GM19438 (cell line): ENCODE data around the gene CDC34.

Experiments used
- ATAC-seq: cut with Tn5 transposase; IDR thresholded peaks from one replicate; pipeline ENCODE4 v1.9.1; 2021; ENCODE audit warnings: low read depth; ENCODE audit not compliant: unreplicated experiment

The CDC34 gene

DNA sequence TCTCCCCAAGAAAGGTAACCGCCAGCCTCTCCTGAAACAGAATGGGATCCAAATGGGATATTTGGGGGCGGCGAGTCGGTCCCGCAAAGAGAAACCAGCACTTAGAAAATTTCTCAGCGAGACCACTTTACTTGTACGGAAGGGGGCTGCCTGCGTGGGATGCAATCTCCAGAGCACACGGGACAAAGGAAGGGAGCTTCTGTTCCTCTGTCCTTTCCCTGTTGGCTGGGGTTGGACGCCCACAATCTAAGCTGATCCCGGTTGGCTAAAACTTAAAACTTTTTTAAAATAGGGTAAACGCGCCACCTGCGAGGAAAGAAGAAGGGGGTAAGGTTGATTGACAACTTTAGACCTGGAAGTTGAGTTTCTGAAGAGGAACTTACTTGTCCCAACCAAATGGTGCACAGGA is 40.0 kb downstream of the CDC34 start:
- no peak for ATAC-seq

DNA sequence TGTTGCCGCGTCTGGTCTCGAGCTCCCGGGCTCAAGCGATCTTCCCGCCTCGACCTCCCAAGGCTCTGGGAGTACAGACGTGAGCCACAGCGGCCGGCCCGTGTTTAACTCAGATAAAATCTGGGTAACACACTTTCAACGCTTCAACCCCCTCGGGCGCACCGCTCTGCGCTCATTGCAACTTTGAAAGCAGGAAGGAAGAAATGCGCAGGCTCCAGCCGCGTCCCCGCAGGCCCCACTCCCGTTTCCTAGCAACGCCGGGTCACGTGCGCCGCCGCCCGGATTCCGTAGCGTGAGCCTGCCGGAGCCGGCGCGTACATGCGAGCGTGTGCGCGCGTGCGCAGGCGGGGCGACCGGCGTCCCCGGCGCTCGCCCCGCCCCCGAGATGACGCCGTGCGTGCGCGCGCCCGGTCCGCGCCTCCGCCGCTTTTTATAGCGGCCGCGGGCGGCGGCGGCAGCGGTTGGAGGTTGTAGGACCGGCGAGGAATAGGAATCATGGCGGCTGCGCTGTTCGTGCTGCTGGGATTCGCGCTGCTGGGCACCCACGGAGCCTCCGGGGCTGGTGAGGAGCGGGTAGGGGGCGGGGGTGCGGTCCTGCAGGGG is 40.7 kb downstream of the CDC34 start, which contains the start of gene BSG:
Gene BSG (plus strand): TSS at position 457 of the 603 bp plus-strand sequence. CDS start 39 bp downstream, at position 496.
- ATAC-seq: peak; percentile 63

- no peak for ATAC-seq
These were observed 41.4 kb downstream of the CDC34 start for GRCh38 chr19:572743-573518.

DNA sequence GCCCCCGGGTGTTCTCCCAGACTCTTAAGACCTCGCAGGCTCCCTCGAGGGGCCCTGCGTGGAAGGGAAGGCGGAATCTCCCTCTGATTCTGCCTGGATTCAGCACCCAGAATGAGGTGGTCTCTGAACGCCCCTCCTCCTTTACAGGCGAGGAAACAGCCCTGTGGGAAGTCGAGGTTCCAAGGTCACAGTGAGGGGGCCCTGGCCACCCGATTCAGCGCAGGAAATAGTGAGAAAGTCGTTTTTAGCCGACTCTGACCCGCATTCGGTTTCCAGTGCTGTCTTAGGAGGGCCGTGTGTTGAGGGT is 41.9 kb downstream of the CDC34 start:
- ATAC-seq: no peak

- no peak for ATAC-seq
These were observed 43.3 kb downstream of the CDC34 start for GRCh38 chr19:574658-575526.

DNA sequence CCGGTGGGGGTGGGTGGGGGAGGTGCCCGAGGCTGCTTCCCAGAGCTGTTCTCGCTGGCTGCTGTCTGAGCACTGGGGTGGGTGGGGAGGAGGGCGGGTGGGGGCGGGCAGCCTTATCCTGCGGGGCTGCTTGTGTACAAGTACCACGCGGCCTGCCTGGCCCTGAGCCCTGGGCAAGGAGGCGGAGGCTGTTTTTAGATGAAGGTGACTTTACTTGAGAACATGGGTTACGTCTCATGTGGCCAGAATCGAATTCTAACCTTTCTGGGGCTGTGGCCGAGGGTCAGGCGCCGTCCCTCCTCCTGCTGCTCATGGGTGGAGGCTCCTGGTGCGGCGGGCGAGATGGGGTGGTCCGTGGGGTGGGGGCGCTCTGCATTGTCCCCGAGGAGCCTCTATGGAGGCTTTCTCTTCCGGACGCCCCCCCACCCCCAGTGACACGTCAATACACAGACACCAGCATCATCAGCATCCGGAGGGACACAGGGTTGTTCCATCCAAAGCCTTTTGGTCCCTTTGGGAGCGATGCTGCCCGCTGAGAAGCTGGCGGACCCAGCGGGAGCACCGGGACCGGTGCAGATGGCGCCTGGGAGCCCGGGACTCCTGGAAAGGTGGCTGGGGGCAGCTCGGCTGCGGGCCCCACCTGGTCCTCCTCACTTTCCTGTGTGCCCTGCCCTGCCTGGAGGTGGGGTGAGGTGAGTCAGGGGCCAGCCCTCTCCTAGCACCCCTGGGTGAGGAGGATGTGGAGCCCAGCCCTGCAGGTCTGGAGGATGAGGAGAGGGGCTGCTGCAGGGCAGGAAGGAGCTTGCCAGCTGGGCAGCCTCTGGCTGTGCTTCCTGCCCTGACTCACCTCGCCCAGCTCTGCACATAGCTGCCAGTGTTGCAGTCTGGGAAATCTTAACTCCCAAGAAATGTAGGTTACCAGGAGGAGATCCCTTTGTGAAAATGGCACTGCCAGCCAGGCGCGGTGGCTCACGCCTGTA is 44.3 kb downstream of the CDC34 start:
- no peak for ATAC-seq

GRCh38 chr19:576768-577438 is 45.3 kb downstream of the CDC34 start:
- ATAC-seq: no peak

DNA sequence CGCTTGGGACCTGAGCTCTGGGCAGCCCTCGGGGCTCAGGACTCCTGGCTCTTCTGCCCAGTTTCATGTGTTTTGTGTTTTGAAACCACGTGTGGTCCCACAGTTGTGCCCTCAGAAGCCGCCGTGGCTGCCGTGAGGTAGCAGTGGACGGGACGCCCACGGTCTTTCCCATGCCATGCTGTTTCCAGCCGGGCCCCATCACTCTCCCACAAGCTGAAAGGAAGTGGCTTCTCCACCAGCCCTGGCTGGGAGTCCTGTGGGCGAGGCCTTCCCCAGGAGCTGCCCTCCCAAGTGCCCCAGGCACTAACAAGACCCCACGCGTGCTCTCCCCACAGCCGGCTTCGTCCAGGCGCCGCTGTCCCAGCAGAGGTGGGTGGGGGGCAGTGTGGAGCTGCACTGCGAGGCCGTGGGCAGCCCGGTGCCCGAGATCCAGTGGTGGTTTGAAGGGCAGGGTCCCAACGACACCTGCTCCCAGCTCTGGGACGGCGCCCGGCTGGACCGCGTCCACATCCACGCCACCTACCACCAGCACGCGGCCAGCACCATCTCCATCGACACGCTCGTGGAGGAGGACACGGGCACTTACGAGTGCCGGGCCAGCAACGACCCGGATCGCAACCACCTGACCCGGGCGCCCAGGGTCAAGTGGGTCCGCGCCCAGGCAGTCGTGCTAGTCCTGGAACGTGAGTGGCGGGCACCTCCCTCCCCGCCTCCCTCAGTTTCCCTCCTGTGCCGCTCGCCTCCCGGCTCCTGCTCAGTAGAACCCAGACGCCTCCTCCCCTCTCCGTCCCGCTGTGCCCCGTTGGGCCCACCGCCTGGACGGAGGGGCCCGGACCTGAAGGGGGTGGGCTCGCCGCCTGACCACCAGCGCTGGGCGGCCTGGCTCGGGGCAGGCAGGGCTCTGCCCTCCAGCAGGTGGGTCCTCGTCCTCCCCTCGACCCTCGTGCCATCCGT is 46.2 kb downstream of the CDC34 start:
- ATAC-seq: no peak

DNA sequence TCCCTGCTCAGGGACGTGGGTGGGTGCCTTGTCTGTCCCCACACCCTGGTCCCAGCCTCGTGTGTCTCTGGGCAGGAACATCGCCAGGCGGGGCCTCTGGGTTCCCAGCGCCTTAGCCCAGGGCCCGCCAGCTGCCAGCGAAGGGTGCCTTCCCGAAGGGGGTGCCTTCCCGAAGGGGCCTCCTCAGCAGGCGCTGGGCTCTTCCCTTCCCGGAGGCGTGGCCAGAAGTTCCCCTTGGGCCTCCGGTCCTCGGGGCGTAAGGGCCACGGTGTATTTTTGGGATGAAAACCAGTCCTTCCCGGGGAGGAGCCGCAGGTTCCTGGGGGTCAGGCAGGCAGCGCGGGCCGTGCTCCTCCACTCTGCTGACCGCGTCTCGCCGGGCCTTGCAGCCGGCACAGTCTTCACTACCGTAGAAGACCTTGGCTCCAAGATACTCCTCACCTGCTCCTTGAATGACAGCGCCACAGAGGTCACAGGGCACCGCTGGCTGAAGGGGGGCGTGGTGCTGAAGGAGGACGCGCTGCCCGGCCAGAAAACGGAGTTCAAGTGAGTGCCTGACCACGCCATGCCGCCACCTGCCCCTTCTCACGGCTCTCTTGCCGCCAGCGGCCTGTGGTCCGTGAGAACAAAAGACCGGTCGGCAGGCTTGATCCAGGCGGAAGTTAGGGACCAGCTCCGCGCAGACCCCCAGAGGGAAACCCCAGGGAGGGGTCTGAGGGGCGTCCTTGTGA is 47.7 kb downstream of the CDC34 start:
- ATAC-seq: no peak

DNA sequence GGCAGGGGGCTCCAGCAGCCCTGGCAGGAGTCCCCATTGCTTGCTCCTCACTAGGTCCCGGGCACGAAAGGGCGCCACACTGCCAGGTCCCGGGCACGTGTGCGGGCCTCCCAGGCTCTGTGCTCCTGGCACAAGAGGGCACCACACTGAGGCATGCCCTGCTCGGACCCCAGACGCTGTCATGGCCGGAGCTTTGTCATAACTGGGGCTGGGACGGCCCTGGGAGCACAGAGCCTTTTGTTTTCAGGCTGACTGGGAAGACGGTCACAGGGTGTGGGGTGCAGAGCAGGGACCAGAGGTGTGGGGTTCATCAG is 48.2 kb downstream of the CDC34 start:
- ATAC-seq: no peak

- no peak for ATAC-seq
These were observed 48.8 kb downstream of the CDC34 start for GRCh38 chr19:580274-580835.

DNA sequence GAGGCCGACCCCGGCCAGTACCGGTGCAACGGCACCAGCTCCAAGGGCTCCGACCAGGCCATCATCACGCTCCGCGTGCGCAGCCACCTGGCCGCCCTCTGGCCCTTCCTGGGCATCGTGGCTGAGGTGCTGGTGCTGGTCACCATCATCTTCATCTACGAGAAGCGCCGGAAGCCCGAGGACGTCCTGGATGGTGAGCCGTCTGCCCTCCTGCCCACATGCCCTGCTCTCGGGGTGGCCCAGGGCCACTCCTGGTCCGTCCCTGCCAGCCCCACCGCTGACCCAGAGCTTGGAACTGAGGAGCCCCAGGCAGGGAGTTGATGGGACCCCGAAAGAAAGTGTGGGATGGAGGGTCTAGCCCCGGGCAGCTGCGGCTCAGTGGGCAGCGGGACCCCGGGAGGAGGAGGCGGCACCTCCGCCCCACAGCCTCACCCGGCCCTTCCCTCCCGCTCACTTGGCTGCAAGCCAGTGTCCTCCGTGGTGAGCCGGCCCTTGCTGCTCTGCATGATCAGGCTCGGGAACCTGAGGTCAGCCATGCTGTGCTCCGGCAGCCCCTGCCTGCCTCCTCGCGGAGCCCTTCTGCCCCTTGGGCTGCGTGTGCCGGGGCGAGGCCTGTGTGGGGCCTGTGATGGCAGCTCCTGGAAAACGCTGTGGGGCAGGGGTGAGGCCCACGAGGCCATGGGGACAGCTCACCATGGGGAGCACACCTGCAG is 50.0 kb downstream of the CDC34 start:
- no peak for ATAC-seq

GRCh38 chr19:582497-583197 is 51.1 kb downstream of the CDC34 start:
- ATAC-seq: no peak

DNA sequence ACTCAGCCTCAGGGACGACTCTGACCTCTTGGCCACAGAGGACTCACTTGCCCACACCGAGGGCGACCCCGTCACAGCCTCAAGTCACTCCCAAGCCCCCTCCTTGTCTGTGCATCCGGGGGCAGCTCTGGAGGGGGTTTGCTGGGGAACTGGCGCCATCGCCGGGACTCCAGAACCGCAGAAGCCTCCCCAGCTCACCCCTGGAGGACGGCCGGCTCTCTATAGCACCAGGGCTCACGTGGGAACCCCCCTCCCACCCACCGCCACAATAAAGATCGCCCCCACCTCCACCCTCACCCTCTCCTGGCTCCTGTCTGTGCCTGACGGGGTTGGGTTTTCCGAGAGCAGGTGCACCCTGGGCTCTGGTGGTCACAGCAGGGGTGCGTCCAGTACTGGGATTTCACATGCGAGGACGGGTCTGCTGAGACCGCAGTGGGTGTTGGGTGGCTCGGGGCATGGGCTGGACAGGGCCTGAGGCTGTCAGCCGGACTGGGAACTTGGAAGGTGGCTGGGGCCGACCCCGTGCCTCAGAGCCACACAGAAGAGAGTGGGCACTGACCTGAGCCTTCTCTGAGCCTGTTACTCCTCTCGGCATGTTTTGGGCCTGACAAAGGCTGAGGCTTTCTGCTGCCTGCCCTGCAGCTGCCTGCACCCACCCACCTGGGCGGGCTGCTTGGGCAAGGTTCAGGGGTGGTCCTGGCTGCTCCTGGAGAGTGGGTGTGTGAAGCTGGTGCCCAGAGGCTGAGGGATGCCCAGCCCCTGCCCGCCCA is 51.8 kb downstream of the CDC34 start:
- no peak for ATAC-seq

GRCh38 chr19:583968-584239 is 52.3 kb downstream of the CDC34 start:
- ATAC-seq: no peak
